HG03159 (cell line): Measurements from ENCODE around the gene ZNF148.

Experiments used
- ATAC-seq: cut with Tn5 transposase; IDR thresholded peaks from one replicate; pipeline ENCODE4 v1.9.1; 2021; ENCODE audit warnings: mild to moderate bottlenecking, moderate library complexity; ENCODE audit not compliant: unreplicated experiment

ZNF148 gene

GRCh38 chr3:125334675-125335560, 40.2 kb downstream of the ZNF148 start:
- ATAC-seq: no peak

- ATAC-seq: no peak
Measured at GRCh38 chr3:125332504-125332903, 42.6 kb downstream of the ZNF148 start.

- no peak for ATAC-seq
Measured at GRCh38 chr3:125331243-125331642, 43.9 kb downstream of the ZNF148 start.

GRCh38 chr3:125326957-125327356, 48.2 kb downstream of the ZNF148 start:
- no peak for ATAC-seq

GRCh38 chr3:125325746-125326145, 49.4 kb downstream of the ZNF148 start:
- no peak for ATAC-seq

- ATAC-seq: no peak
Measured at GRCh38 chr3:125324341-125324740, 50.8 kb downstream of the ZNF148 start.

GRCh38 chr3:125322917-125323316, 52.2 kb downstream of the ZNF148 start:
- ATAC-seq: no peak

- ATAC-seq: no peak
Measured at GRCh38 chr3:125322166-125322565, 53.0 kb downstream of the ZNF148 start.

- ATAC-seq: no peak
Measured at GRCh38 chr3:125319765-125320164, 55.4 kb downstream of the ZNF148 start.

GRCh38 chr3:125318871-125319270, 56.3 kb downstream of the ZNF148 start:
- no peak for ATAC-seq

- no peak for ATAC-seq
Measured at GRCh38 chr3:125318167-125318865, 56.8 kb downstream of the ZNF148 start.

GRCh38 chr3:125317761-125318160, 57.4 kb downstream of the ZNF148 start:
- ATAC-seq: no peak

- ATAC-seq: no peak
Measured at GRCh38 chr3:125316949-125317348, 58.2 kb downstream of the ZNF148 start.

- no peak for ATAC-seq
Measured at GRCh38 chr3:125316246-125316645, 58.9 kb downstream of the ZNF148 start.

GRCh38 chr3:125313060-125313635, 62.0 kb downstream of the ZNF148 start:
- ATAC-seq: no peak

GRCh38 chr3:125310623-125311081, 64.5 kb downstream of the ZNF148 start:
- ATAC-seq: no peak

- no peak for ATAC-seq
Measured at GRCh38 chr3:125309476-125309875, 65.6 kb downstream of the ZNF148 start.

- ATAC-seq: no peak
Measured at GRCh38 chr3:125306620-125307019, 68.5 kb downstream of the ZNF148 start.

GRCh38 chr3:125302932-125303331, 72.2 kb downstream of the ZNF148 start:
- ATAC-seq: no peak

- no peak for ATAC-seq
Measured at GRCh38 chr3:125300416-125300815, 74.7 kb downstream of the ZNF148 start.

GRCh38 chr3:125294411-125294810, 80.7 kb downstream of the ZNF148 start:
- ATAC-seq: no peak

GRCh38 chr3:125292015-125292414, 83.1 kb downstream of the ZNF148 start:
- ATAC-seq: no peak
